ENCODE data around the gene HAP1. TPM values are rescaled to one million over a fixed set of nuclear protein-coding genes. Genes with fewer than 3 reads are reported as not detected.

The HAP1 gene
- total and polyA plus RNA-seq, 2 of the 8 experiments (the other 6 are each of a cell fraction or from before 2014, with no cell fraction given): 2.3 to 3.6 TPM

DNA sequence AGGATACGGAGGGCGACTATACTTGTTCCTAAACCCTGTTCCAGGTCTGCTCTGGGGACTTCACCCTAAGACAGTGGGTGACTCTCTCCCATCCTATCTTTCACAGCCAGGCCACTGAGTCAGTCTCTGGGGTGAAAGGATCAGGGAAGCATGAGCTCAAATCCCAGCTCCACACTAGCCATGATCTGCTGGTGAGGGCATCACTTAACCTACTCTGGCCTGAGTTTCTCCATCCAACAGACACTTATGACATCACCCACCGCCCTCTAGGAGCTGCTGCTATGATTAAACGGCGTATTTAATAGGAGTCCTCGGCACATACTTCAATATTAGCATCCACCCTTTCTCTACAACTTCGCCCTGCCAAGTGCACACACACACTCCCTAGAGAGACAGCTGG is 12.2 kb downstream of the HAP1 start:
- no peak for FAIRE-seq
- POLR2A ChIA-PET (ENCODE audit: partially characterized antibody): interaction anchor here (1.7 to 18.3 kb wide), 3 partner anchors 13 to 30 kb away, joined by 6 to 215 read pairs (median 29); partner anchors contain the start of genes EIF1 and HAP1
- TF ChIP-seq TAF7 (optimal IDR thresholded peaks at IDR 0.05; ENCODE audit: borderline replicate concordance, low read depth, low read length) (no peak), TCF12 (IDR thresholded peaks at IDR 0.05; ENCODE audit: low read depth, low read length) (no peak), FOSL1 (IDR thresholded peaks at IDR 0.05; ENCODE audit: insufficient read depth, low read depth, low read length) (no peak), SP1 (IDR thresholded peaks at IDR 0.05; ENCODE audit: low read depth, low read length) (no peak), POU5F1 (IDR thresholded peaks at IDR 0.05; ENCODE audit: low read depth, low read length) (no peak), TEAD4 (IDR thresholded peaks at IDR 0.05; ENCODE audit: low read depth, low read length) (no peak), MAFK (IDR thresholded peaks at IDR 0.05; ENCODE audit: low read depth, low read length) (no peak), CEBPB (IDR thresholded peaks at IDR 0.05; ENCODE audit: low read depth, low read length) (no peak), RXRA (IDR thresholded peaks at IDR 0.05; ENCODE audit: insufficient read depth, low read depth, low read length) (no peak), NANOG (IDR thresholded peaks at IDR 0.05; ENCODE audit: insufficient read depth, low read depth, low read length, poor library complexity, severe bottlenecking) (no peak), POLR2A (IDR thresholded peaks at IDR 0.05; ENCODE audit: control extremely low read depth in 1 of 2, low read depth in 2 of 2, low read length in 2 of 2) (no peak), RNF2 (IDR thresholded peaks at IDR 0.05; ENCODE audit: borderline replicate concordance, low read depth, low read length, missing control alignments, poor library complexity, severe bottlenecking) (no peak)

More for the DNA sequence above, 12.2 kb downstream of the HAP1 start:
- H3K14ac ChIP-seq (ENCODE audit: insufficient read length): no peak overlapping the region
- H3K4me1 ChIP-seq (replicated peaks in 1 of 4; ENCODE audit: control insufficient read depth in 3 of 4, insufficient read depth in 4 of 4, low read length in 3 of 4): peaks cover 0 to 2% (median 0%) of the 10 kb centered on the region in 4 experiments; a peak in 3 of 7 replicates
- no peaks in the 10 kb centered on the region for H3K23me2 ChIP-seq (ENCODE audit: low read depth, low read length)
- no peak overlapping the region for H3K27ac ChIP-seq (ENCODE audit: low read depth, low read length)
- H3K4me2 ChIP-seq (ENCODE audit: insufficient read depth in 1 of 2, low read depth in 2 of 2, low read length in 2 of 2): no peak overlapping the region
- DNase-seq (ENCODE audit: low read depth in 1 of 2, low spot score in 2 of 2): no peak
- no peaks in the 10 kb centered on the region for H3K9me3 ChIP-seq (ENCODE audit: insufficient read depth in 2 of 2, low read depth in 1 of 2, low read length in 1 of 2)
- H2BK12ac ChIP-seq (ENCODE audit: low read depth, low read length): no peak overlapping the region
- H4K20me1 ChIP-seq (replicated peaks in 1 of 2; ENCODE audit: control insufficient read depth in 1 of 2, insufficient read depth in 2 of 2, low read length in 2 of 2): peaks cover 0 to 2% of the 10 kb centered on the region in 2 experiments
- H4K8ac ChIP-seq (ENCODE audit: extremely low read depth, insufficient read depth, low read length): no peak overlapping the region
- H3K23ac ChIP-seq (ENCODE audit: insufficient read length): no peak overlapping the region
- no peak overlapping the region for H3K18ac ChIP-seq (ENCODE audit: extremely low read depth, low read length)
- H2BK20ac ChIP-seq (ENCODE audit: low read length): no peak overlapping the region
- no peak overlapping the region for H2AFZ ChIP-seq (ENCODE audit: low read length)
- CTCF ChIA-PET (ENCODE audit: partially characterized antibody): interaction anchor here (1.5 to 1.9 kb wide), 2 partner anchors 10 to 26 kb away, joined by 5 to 7 read pairs; no protein-coding TSS in a partner anchor
- H3K9ac ChIP-seq (replicated peaks in 1 of 4; ENCODE audit: extremely low read depth in 1 of 4, low read depth in 3 of 4, low read length in 3 of 4): no peak overlapping the region
- no peak overlapping the region for H2AK5ac ChIP-seq (ENCODE audit: low read depth, low read length)
- H3K79me1 ChIP-seq (ENCODE audit: low read depth, low read length): no peaks in the 10 kb centered on the region
- H3K79me2 ChIP-seq (ENCODE audit: control insufficient read depth in 1 of 2, insufficient read depth in 2 of 2, low read length in 2 of 2): no peaks in the 10 kb centered on the region
- no peaks in the 10 kb centered on the region for H3K27me3 ChIP-seq (replicated peaks in 1 of 4; ENCODE audit: control insufficient read depth in 3 of 4, extremely low read depth in 1 of 4, insufficient read depth in 3 of 4, low read length in 3 of 4)
- no peak overlapping the region for H3K4ac ChIP-seq (replicated peaks; ENCODE audit: insufficient read length, low read depth, low read length)
- H2BK5ac ChIP-seq (ENCODE audit: low read depth, low read length): no peak overlapping the region
- H2BK15ac ChIP-seq (ENCODE audit: low read length): no peak overlapping the region
- H3K4me3 ChIP-seq (ENCODE audit: extremely low read depth in 1 of 4, insufficient read depth in 2 of 4, low read depth in 3 of 4, low read length in 4 of 4): no peak overlapping the region
- H4K5ac ChIP-seq (ENCODE audit: insufficient read length, low read depth, low read length): no peak overlapping the region
- H3K56ac ChIP-seq (replicated peaks; ENCODE audit: insufficient read length, low read depth, low read length): no peak overlapping the region
- no peak overlapping the region for H2BK120ac ChIP-seq (replicated peaks; ENCODE audit: low read depth, low read length)
- 94% methylated on average over 7 of the region's 7 CpGs; no CpG with 5 or more reads in 1 of the 2 experiments for WGBS, 2 experiments (ENCODE audit: extremely low coverage in 1 of 2, insufficient coverage in 1 of 2, insufficient read length in 1 of 2, insufficient replicate concordance in 2 of 2, low coverage in 1 of 2, low lambda C conversion rate in 2 of 2, missing lambda C conversion rate in 1 of 2)
- no peak overlapping the region for H4K91ac ChIP-seq (replicated peaks; ENCODE audit: insufficient read length, low read length)
- H3K36me3 ChIP-seq (ENCODE audit: control insufficient read depth in 2 of 4, insufficient read depth in 4 of 4, low read length in 3 of 4): no peaks in the 10 kb centered on the region

Data from H1 (cell line).